Measurements from ENCODE around the gene DPH2.

The DPH2 gene

GRCh38 chr1:43937179-43937865 lies 32.5 kb upstream of the DPH2 start:
- TF ChIP-seq SIN3A (IDR thresholded peaks at IDR 0.05; ENCODE audit: borderline replicate concordance, insufficient read depth, low read length) (no peak), TAF1 (IDR thresholded peaks at IDR 0.05; ENCODE audit: borderline replicate concordance, insufficient read depth, low read length) (no peak)

GRCh38 chr1:43938383-43938782 lies 31.4 kb upstream of the DPH2 start:
- no peak for TF ChIP-seq SIN3A (IDR thresholded peaks at IDR 0.05; ENCODE audit: borderline replicate concordance, insufficient read depth, low read length)

- TF ChIP-seq POLR2AphosphoS5 (IDR thresholded peaks at IDR 0.05; ENCODE audit: low read depth, low read length) (no peak), SIN3A (IDR thresholded peaks at IDR 0.05; ENCODE audit: borderline replicate concordance, insufficient read depth, low read length) (no peak), FOXP2 (optimal IDR thresholded peaks at IDR 0.05; ENCODE audit: borderline replicate concordance, extremely low read depth, extremely low read length, insufficient read depth) (no peak), TAF1 (IDR thresholded peaks at IDR 0.05; ENCODE audit: borderline replicate concordance, insufficient read depth, low read length) (no peak), REST (IDR thresholded peaks at IDR 0.05; ENCODE audit: insufficient read depth in 1 of 2, low read depth in 2 of 2, low read length in 2 of 2) (no peak)
These were observed 30.8 kb upstream of the DPH2 start for GRCh38 chr1:43938892-43939587.

GRCh38 chr1:43942411-43942810 lies 27.4 kb upstream of the DPH2 start:
- TF ChIP-seq SIN3A (IDR thresholded peaks at IDR 0.05; ENCODE audit: borderline replicate concordance, insufficient read depth, low read length), result no peak
- TF ChIP-seq POLR2AphosphoS5 (IDR thresholded peaks at IDR 0.05; ENCODE audit: low read depth, low read length), result no peak
- no peak for TF ChIP-seq REST (IDR thresholded peaks at IDR 0.05; ENCODE audit: insufficient read depth in 1 of 2, low read depth in 2 of 2, low read length in 2 of 2)
- no peak for TF ChIP-seq TAF1 (IDR thresholded peaks at IDR 0.05; ENCODE audit: borderline replicate concordance, insufficient read depth, low read length)
- no peak for TF ChIP-seq FOXP2 (optimal IDR thresholded peaks at IDR 0.05; ENCODE audit: borderline replicate concordance, extremely low read depth, extremely low read length, insufficient read depth)

GRCh38 chr1:43944860-43945259 lies 24.9 kb upstream of the DPH2 start:
- TF ChIP-seq REST (IDR thresholded peaks at IDR 0.05; ENCODE audit: insufficient read depth in 1 of 2, low read depth in 2 of 2, low read length in 2 of 2) (no peak), TAF1 (IDR thresholded peaks at IDR 0.05; ENCODE audit: borderline replicate concordance, insufficient read depth, low read length) (no peak), POLR2AphosphoS5 (IDR thresholded peaks at IDR 0.05; ENCODE audit: low read depth, low read length) (no peak), SIN3A (IDR thresholded peaks at IDR 0.05; ENCODE audit: borderline replicate concordance, insufficient read depth, low read length) (no peak), FOXP2 (optimal IDR thresholded peaks at IDR 0.05; ENCODE audit: borderline replicate concordance, extremely low read depth, extremely low read length, insufficient read depth) (no peak)

GRCh38 chr1:43945674-43946235 lies 24.1 kb upstream of the DPH2 start:
- no peak for TF ChIP-seq TAF1 (IDR thresholded peaks at IDR 0.05; ENCODE audit: borderline replicate concordance, insufficient read depth, low read length)
- TF ChIP-seq SIN3A (IDR thresholded peaks at IDR 0.05; ENCODE audit: borderline replicate concordance, insufficient read depth, low read length), result no peak
- no peak for TF ChIP-seq REST (IDR thresholded peaks at IDR 0.05; ENCODE audit: insufficient read depth in 1 of 2, low read depth in 2 of 2, low read length in 2 of 2)
- TF ChIP-seq FOXP2 (optimal IDR thresholded peaks at IDR 0.05; ENCODE audit: borderline replicate concordance, extremely low read depth, extremely low read length, insufficient read depth), result no peak
- no peak for TF ChIP-seq POLR2AphosphoS5 (IDR thresholded peaks at IDR 0.05; ENCODE audit: low read depth, low read length)

Measured in PFSK-1 (cell line).